ENCODE data around the gene DENND5A. TPM values are rescaled to one million over a fixed set of nuclear protein-coding genes. Genes with fewer than 3 reads are reported as not detected.

The DENND5A gene
- total and polyA plus RNA-seq, 9 of the 15 experiments (the other 6 are each of a cell fraction or from before 2014, with no cell fraction given): 11.7 to 130 (median 46.3) TPM

DNA sequence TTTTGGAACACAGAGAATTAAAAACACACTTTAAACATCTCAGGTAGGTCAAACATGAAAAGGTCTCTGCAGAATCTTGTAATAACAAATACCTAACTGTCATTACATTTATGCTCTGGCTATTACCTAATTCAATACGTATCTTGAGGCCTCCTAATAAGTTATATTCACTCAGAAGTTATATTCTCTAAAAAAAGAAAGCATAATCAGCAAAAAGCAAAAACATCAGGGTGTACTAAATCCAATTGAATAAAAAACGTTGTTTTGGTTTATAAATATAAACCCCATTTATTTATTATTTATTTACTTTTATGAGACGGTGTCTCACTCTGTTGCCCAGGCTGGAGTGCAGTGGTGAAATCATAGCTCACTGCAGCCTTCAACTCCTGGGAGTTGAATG, 39.0 kb upstream of the DENND5A start:
- peaks cover under 1% of the 10 kb centered on the region for H3K9me3 ChIP-seq (replicated peaks; ENCODE audit: control insufficient read depth, insufficient read depth, low read depth, low read length)
- BruUV-seq (replicated peaks): no TSS peak
- H3K9ac ChIP-seq (ENCODE audit: insufficient read depth in 1 of 2, low read depth in 2 of 2, low read length in 2 of 2): no peak overlapping the region
- WGBS (ENCODE audit: insufficient coverage, low coverage, missing lambda C conversion rate): 78% methylated on average over 3 of the region's 3 CpGs
- H3K4me2 ChIP-seq (ENCODE audit: insufficient read depth, low read length): no peak overlapping the region
- H2AFZ ChIP-seq (ENCODE audit: low read depth, low read length): no peak overlapping the region
- ChIA-PET POLR2A (interaction anchor here (0.6 to 1.1 kb wide), 2 partner anchors 28 to 1360 kb away, joined by 3 to 8 read pairs; no protein-coding TSS in a partner anchor), CTCF (ENCODE audit: low intra/inter-chr PET ratio) (no interaction called here)
- DNase-seq (ENCODE audit: extremely low read depth in 1 of 4, low spot score in 3 of 4) (no peak), ATAC-seq (no peak), FAIRE-seq (no peak)
- no peaks in the 10 kb centered on the region for H3K27me3 ChIP-seq (ENCODE audit: control insufficient read depth in 2 of 2, insufficient read depth in 2 of 2, low read length in 2 of 2)
- in situ Hi-C loops (cut with MboI): no loop called here
- H3K27ac ChIP-seq (ENCODE audit: extremely low read depth, low read depth, low read length): no peak overlapping the region
- peaks cover 15% of the 10 kb centered on the region; the same call in 2 of the 3 replicates for H3K36me3 ChIP-seq (ENCODE audit: control insufficient read depth, insufficient read depth, low read length)
- no peaks in the 10 kb centered on the region for H3K9me1 ChIP-seq (ENCODE audit: control insufficient read depth, insufficient read depth, low read length)
- no peak overlapping the region for H3K4me3 ChIP-seq
- peaks cover 0 to 5% of the 10 kb centered on the region in 2 experiments; a peak in 2 of 5 replicates for H3K4me1 ChIP-seq (replicated peaks in 1 of 2; ENCODE audit: control insufficient read depth in 2 of 2, insufficient read depth in 2 of 2, low read length in 2 of 2)
- H3K79me2 ChIP-seq (ENCODE audit: control insufficient read depth, insufficient read depth, low read length): peaks cover 89% of the 10 kb centered on the region
- H4K20me1 ChIP-seq (replicated peaks; ENCODE audit: control insufficient read depth, insufficient read depth, low read length): 0 out of 2 replicates have a peak, but pooled peaks cover 10% of the 10 kb centered on the region
- intact Hi-C loops (cut with micrococcal nuclease): no loop called here
- no peak for TF ChIP-seq RNF2 (IDR thresholded peaks at IDR 0.05)
- no peak for TF ChIP-seq ZNF395 (CRISPR knock-in tag; IDR thresholded peaks at IDR 0.05)
- TF ChIP-seq MTF1 (CRISPR knock-in tag; IDR thresholded peaks at IDR 0.05; ENCODE audit: borderline replicate concordance): no peak
- no peak for TF ChIP-seq ZNF609 (CRISPR knock-in tag; IDR thresholded peaks at IDR 0.05; ENCODE audit: borderline replicate concordance)
- TF ChIP-seq, protein P1, sequence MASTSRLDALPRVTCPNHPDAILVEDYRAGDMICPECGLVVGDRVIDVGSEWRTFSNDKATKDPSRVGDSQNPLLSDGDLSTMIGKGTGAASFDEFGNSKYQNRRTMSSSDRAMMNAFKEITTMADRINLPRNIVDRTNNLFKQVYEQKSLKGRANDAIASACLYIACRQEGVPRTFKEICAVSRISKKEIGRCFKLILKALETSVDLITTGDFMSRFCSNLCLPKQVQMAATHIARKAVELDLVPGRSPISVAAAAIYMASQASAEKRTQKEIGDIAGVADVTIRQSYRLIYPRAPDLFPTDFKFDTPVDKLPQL (IDR thresholded peaks at IDR 0.05; ENCODE audit: extremely low read depth, insufficient read length): no peak
- TF ChIP-seq ZNF316 (IDR thresholded peaks at IDR 0.05): peak; percentile 83
- TF ChIP-seq E4F1 (CRISPR knock-in tag; IDR thresholded peaks at IDR 0.05; ENCODE audit: borderline replicate concordance): no peak
- TF ChIP-seq, protein P2, sequence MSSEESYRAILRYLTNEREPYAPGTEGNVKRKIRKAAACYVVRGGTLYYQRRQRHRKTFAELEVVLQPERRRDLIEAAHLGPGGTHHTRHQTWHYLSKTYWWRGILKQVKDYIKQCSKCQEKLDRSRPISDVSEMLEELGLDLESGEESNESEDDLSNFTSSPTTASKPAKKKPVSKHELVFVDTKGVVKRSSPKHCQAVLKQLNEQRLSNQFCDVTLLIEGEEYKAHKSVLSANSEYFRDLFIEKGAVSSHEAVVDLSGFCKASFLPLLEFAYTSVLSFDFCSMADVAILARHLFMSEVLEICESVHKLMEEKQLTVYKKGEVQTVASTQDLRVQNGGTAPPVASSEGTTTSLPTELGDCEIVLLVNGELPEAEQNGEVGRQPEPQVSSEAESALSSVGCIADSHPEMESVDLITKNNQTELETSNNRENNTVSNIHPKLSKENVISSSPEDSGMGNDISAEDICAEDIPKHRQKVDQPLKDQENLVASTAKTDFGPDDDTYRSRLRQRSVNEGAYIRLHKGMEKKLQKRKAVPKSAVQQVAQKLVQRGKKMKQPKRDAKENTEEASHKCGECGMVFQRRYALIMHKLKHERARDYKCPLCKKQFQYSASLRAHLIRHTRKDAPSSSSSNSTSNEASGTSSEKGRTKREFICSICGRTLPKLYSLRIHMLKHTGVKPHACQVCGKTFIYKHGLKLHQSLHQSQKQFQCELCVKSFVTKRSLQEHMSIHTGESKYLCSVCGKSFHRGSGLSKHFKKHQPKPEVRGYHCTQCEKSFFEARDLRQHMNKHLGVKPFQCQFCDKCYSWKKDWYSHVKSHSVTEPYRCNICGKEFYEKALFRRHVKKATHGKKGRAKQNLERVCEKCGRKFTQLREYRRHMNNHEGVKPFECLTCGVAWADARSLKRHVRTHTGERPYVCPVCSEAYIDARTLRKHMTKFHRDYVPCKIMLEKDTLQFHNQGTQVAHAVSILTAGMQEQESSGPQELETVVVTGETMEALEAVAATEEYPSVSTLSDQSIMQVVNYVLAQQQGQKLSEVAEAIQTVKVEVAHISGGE (CRISPR knock-in tag; IDR thresholded peaks at IDR 0.05): no peak
